Naive thymus-derived CD8-positive, alpha-beta T cell (primary cell): ENCODE measurements around the gene AEN. TPM values are rescaled to one million over a fixed set of nuclear protein-coding genes. Genes with fewer than 3 reads are reported as not detected.
A peak's percentile ranks its signal among the peaks of the same experiment; 100 is the strongest.
"Not testable (repeated sequence)": the region's sequence is repeated elsewhere in the genome, so short reads cannot be mapped to it uniquely, and the experiment has no call there.

ENCODE experiments used
- ATAC-seq, 2 donors: fragments of 150-1000 bp; cut with Tn5 transposase in 1 of 2; sonication (Bioruptor Pico), chemical (Tn5 transposase) in 1 of 2; 1 replicate in 1 of 2; 2 replicates in 1 of 2; pipeline ENCODE4 v1.10.0; 2021; ENCODE audit warnings: mild to moderate bottlenecking in 2 of 2, moderate library complexity in 2 of 2
- POLR2A ChIA-PET: fragments of 350-600 bp; sonication (Branson Sonifier 250); formaldehyde crosslinking; loops from one replicate; lab custom pipeline; 2021; ENCODE audit warnings: antibody characterized with exemption; lab: Charles Lee
- DNase-seq, 10 donors: peaks; one replicate each; pipeline versions ENCODE4 v3.0.0 to v3.0.0-alpha.2; 2020 to 2022
- H3K27ac Mint-ChIP-seq, 10 donors: one replicate each; pipeline ENCODE4 v1.8.0; 2020 to 2022; ENCODE audit warnings: mild to moderate bottlenecking in 10 of 10, mixed read lengths in 10 of 10, moderate library complexity in 4 of 10, inconsistent platforms in 1 of 10
- H3K27me3 Mint-ChIP-seq, 5 donors: one replicate each; pipeline ENCODE4 v1.8.0; 2021 to 2022; ENCODE audit warnings: mixed read lengths in 5 of 5
- H3K36me3 Mint-ChIP-seq, 3 donors: one replicate each; pipeline ENCODE4 v1.8.0; 2020 to 2022; ENCODE audit warnings: mixed read lengths in 3 of 3, mild to moderate bottlenecking in 2 of 3, inconsistent platforms in 1 of 3
- H3K4me1 Mint-ChIP-seq, 4 donors: one replicate each; pipeline ENCODE4 v1.8.0; 2021 to 2022; ENCODE audit warnings: mixed read lengths in 4 of 4
- H3K4me3 Mint-ChIP-seq, 10 donors: one replicate each; pipeline ENCODE4 v1.8.0; 2020 to 2022; ENCODE audit warnings: mild to moderate bottlenecking in 10 of 10, mixed read lengths in 10 of 10, moderate library complexity in 6 of 10, inconsistent platforms in 1 of 10
- H3K9me3 Mint-ChIP-seq, 9 donors: one replicate each; pipeline ENCODE4 v1.8.0; 2020 to 2022; ENCODE audit warnings: mixed read lengths in 9 of 9, mild to moderate bottlenecking in 3 of 9, inconsistent platforms in 1 of 9, moderate library complexity in 1 of 9
- polyA plus RNA-seq, 3 donors: library from polyadenylated mRNA; unstranded; fragments of 300-500 nt; fragmentation: Illumina TruSeq; gene quantifications; one replicate each; pipeline ENCODE4 v1.2.3, GENCODE V29; 2021
- total RNA-seq, 8 experiments: library from RNA in 2 of 8; stranded (reverse) in 2 of 8; gene quantifications; one replicate each; pipeline ENCODE4 v1.2.3 and lab custom pipeline; 2021 to 2026

AEN gene
- total and polyA plus RNA-seq, 5 experiments from 2014 or later, result 18.0 to 51.6 (median 32.9) TPM

DNA sequence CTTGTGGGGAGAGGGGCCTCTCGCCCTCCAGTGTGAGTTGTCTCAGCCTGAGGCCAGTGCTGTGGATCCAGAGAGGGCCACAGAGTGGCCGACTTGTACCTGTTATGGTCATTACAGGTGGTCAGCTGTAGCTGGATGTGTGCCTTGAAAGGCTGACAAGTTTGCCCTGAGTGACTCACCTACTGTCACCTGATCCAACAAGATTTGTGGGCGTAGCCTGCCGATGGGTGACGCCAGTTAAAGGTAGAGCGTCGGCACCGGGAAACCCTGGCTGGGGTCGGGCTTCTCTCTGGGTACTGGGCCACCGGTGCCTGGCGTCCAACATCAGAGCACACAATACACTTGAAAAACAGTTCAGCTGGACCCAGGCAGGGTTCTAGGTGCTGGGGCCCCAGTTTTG lies 14.9 kb downstream of the AEN start:
- peaks cover 9 to 28% (median 24%) of the 10 kb centered on the region in 3 donors for H3K36me3 Mint-ChIP-seq
- no peaks in the 10 kb centered on the region for H3K27me3 Mint-ChIP-seq
- peaks cover 42 to 89% (median 84%) of the 10 kb centered on the region in 4 donors for H3K4me1 Mint-ChIP-seq
- H3K27ac Mint-ChIP-seq, result peak overlapping the region; percentile 93 to 100 (median 100)
- ATAC-seq, result peak; percentile 35 to 44
- no peaks in the 10 kb centered on the region for H3K9me3 Mint-ChIP-seq
- DNase-seq, result peak; percentile 57 to 91 (median 80)
- H3K4me3 Mint-ChIP-seq, result peak overlapping the region; percentile 84 to 99 (median 94)
- POLR2A ChIA-PET, result interaction anchor here (1.4 to 4.3 kb wide), 4 partner anchors 7 to 168 kb away, joined by 4 to 40 read pairs (median 12); partner anchors contain the start of genes AEN, MRPL46 and MRPS11

DNA sequence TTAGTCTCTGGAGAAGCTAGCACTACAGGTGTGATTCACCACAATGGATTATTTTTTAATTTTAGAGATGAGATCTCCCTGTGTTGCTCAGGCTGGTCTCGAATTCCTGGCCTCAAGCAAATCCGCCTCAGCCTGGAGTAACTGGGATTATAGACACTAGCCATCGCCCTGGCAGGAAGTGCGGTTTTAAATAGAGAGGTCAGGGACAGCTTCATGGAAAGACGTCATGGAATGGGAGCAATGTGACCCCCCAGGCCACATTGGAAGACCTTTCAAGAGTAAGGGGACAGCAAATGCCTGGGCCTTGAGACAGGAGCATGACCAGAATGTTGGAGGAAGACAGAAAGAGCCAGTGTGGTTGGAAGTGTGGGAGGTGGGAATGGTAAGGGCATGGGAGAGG lies 15.5 kb downstream of the AEN start:
- POLR2A ChIA-PET, result interaction anchor here (1.4 to 4.3 kb wide), 3 partner anchors 12 to 169 kb away, joined by 10 to 40 read pairs (median 13); partner anchors contain the start of genes AEN, MRPL46 and MRPS11
- ATAC-seq (no peak), DNase-seq (no peak)
- H3K36me3 Mint-ChIP-seq, result peaks cover 9 to 29% (median 21%) of the 10 kb centered on the region in 3 donors
- H3K4me3 Mint-ChIP-seq, result peak overlapping the region; percentile 84 to 99 (median 94)
- no peaks in the 10 kb centered on the region for H3K27me3 Mint-ChIP-seq
- peak overlapping the region; percentile 93 to 100 (median 100) for H3K27ac Mint-ChIP-seq
- H3K4me1 Mint-ChIP-seq, result peaks cover 42 to 88% (median 80%) of the 10 kb centered on the region in 4 donors
- no peaks in the 10 kb centered on the region for H3K9me3 Mint-ChIP-seq

DNA sequence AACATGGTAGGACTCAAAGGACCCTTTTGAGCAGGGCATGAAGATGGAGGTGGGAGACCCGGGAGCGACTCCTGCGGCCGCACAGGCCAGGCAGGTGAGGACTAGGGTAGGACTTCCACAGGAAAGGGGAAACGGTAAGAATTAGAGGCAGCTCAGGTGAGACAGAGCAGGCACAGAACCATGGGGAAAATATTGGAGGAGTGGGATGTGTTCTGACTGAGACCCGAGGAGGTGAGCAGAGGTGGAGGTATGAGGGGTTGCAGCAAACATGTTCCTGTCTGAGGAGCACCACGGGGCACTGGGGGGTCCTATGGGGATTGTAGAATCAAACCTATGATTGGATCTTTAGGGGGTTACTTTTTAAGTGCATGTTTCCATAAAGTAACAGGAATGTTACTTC lies 16.3 kb downstream of the AEN start:
- Mint-ChIP-seq H3K4me1 (peaks cover 43 to 88% (median 79%) of the 10 kb centered on the region in 4 donors), H3K9me3 (no peaks in the 10 kb centered on the region), H3K4me3 (peak overlapping the region; percentile 84 to 99 (median 94)), H3K27me3 (no peaks in the 10 kb centered on the region), H3K27ac (peak overlapping the region; percentile 93 to 100 (median 100)), H3K36me3 (peaks cover 9 to 29% (median 20%) of the 10 kb centered on the region in 3 donors)
- POLR2A ChIA-PET, result no interaction called here
- ATAC-seq (no peak), DNase-seq (no peak)

DNA sequence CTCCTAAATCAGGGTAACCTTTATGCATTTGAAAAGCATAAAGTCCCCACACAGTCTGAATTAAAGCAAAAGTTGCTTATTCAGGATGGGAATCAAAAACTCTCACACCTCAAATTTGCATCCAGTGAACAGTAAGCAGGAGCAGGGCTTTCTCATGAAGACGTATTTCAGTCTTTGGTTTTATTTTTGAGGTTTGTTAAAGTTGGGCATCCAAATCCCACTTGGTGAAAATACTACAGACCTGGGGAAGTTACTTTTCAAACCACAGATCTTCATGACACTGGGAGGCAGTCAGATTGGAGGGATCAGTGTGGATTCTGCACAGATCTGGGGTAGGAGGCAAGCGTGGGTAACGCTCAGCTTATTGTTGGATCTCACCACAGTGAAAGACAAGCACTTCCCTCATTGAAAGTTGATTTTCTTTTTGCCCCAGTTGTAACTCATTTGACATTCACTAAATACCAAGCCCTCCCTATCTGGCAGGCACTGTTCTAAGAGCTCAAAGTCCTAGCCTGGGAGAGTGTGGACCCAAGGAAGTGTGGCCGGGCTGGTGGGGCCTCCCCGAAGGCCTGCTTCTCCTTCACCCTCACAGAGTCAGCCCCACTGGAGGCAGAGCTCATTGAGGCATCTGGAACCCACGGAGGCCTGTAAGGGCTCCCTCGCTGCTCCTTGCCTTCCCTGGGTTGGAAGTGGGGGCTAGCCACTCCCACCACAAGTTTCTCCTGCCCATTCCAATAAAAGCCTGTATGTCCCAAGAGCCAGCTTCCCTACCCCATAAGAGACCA lies 16.9 kb downstream of the AEN start:
- ATAC-seq (peak in 1 of 2 donors; percentile 3), DNase-seq (peak in 1 of 10 donors; percentile 36)
- H3K27ac Mint-ChIP-seq, result peak overlapping the region; percentile 93 to 100 (median 100)
- H3K27me3 Mint-ChIP-seq, result no peaks in the 10 kb centered on the region
- H3K36me3 Mint-ChIP-seq, result peaks cover 9 to 32% (median 17%) of the 10 kb centered on the region in 3 donors
- POLR2A ChIA-PET, result interaction anchor here (1.4 to 1.7 kb wide), 2 partner anchors 171 to 266 kb away, joined by 8 to 12 read pairs; partner anchors contain the start of genes MRPL46 and MRPS11
- H3K9me3 Mint-ChIP-seq, result no peaks in the 10 kb centered on the region
- peak overlapping the region; percentile 84 to 99 (median 94) for H3K4me3 Mint-ChIP-seq
- H3K4me1 Mint-ChIP-seq, result peaks cover 42 to 87% (median 77%) of the 10 kb centered on the region in 4 donors

DNA sequence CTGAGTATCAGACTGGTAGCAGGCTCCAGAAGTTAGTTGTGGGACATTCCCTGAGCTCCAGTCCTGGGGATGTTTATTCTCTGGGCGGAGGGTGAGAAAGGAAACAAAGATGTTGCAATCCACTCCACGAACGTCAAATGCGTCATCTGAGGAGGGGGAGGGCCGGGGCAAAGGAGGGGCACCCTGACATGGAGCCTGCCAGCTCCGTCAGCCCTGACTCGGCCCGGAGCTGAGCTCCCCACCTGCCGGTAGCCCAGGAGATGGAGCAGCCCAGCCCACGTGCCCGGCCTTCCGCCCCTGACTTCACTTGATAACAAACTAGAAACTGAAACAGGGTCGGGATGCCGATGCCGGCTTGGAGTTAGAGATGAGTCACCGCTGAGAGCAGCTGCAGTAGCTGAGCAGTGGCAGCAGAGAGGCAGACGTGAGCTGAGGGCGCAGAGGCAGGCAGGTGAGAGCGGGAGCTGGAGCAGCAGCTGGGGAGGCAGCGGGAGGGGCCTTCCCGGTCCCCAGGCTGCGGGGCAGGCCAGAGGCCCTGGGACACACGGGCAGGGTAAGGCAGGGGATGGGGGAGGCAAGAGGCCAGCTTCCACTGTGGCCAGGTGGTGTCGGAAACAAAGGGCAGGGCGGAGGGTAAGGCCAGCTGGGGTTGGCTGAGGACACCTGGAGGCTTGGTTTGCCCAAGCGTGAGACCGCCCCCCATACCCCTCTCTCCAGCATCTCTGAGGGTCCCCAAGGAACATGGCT lies 17.7 kb downstream of the AEN start, which contains the start of gene ISG20:
TSS of gene ISG20 (plus strand) at position 391 of the 747 bp plus-strand sequence. CDS start at position 742, 351 bp downstream.
- POLR2A ChIA-PET, result interaction anchor here (0.6 to 1.7 kb wide), 3 partner anchors 172 to 274 kb away, joined by 3 to 12 read pairs (median 8); partner anchors contain the start of genes MRPL46 and MRPS11
- Mint-ChIP-seq H3K27me3 (no peaks in the 10 kb centered on the region), H3K9me3 (no peaks in the 10 kb centered on the region), H3K27ac (peak within 1 kb of the TSS; percentile 93 to 100 (median 100)), H3K4me1 (peaks cover 42 to 87% (median 75%) of the 10 kb centered on the region in 4 donors), H3K36me3 (peaks cover 9 to 33% (median 13%) of the 10 kb centered on the region in 3 donors), H3K4me3 (peak within 1 kb of the TSS; percentile 84 to 99 (median 94))
- ATAC-seq (peak; percentile 81 to 82), DNase-seq (peak; percentile 90 to 99 (median 98))

DNA sequence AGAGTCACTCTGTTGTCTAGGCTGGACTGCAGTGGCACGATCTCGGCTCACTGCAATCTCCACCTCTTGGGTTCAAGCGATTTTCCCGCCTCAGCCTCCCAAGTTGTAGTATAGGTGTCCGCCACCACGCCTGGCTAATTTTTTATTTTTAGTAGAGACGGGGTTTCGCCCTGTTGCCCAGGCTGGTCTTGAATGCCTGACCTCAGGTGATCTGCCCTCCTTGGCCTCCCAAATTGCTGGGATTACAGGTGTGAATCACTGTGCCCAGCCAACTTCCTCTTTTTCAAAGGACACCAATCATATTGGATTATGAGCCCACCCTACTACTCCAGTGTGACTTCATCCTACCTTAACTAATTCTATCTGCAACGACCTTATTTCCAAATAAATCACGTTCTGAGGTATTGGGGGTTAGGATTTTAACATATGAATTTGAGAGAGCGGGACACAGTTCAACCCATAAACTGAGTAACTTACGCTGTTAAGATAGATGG lies 20.9 kb downstream of the AEN start:
- peak overlapping the region in 9 of 10 donors; percentile 50 to 99 (median 65) for H3K4me3 Mint-ChIP-seq
- H3K27ac Mint-ChIP-seq, result peak overlapping the region; percentile 79 to 99 (median 92)
- ATAC-seq (no peak), DNase-seq (no peak)
- H3K27me3 Mint-ChIP-seq, result no peaks in the 10 kb centered on the region
- POLR2A ChIA-PET, result interaction anchor here (0.7 to 8.4 kb wide), 3 partner anchors 15 to 161 kb away, joined by 3 to 80 read pairs (median 3); no protein-coding TSS in a partner anchor
- no peaks in the 10 kb centered on the region for H3K9me3 Mint-ChIP-seq
- peaks cover 44 to 89% (median 84%) of the 10 kb centered on the region in 4 donors for H3K4me1 Mint-ChIP-seq
- peaks cover 9 to 60% (median 19%) of the 10 kb centered on the region in 3 donors for H3K36me3 Mint-ChIP-seq

DNA sequence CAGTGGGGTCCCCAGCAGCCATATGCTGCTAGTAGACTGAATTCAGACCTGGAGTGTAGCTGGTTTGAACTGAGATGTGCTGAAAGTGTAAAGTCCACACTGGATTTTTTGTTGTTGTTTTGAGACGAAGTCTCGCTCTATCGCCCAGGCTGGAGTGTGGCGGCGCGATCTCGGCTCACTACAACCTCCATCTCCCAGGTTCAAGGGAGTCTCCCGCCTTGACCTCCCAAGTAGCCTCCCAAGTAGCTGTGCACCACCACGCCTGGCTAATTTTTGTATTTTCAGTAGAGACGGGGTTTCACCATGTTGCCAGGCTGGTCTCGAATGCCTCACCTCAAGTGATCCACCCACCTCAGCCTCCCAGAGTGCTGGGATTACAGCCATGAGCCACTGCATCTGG lies 21.4 kb downstream of the AEN start:
- Mint-ChIP-seq H3K36me3 (peaks cover 9 to 64% (median 16%) of the 10 kb centered on the region in 3 donors), H3K4me1 (peaks cover 42 to 89% (median 84%) of the 10 kb centered on the region in 4 donors), H3K27ac (peak overlapping the region; percentile 79 to 99 (median 92)), H3K4me3 (peak overlapping the region in 9 of 10 donors; percentile 16 to 99 (median 65))
- not testable (repeated sequence) for ATAC-seq, H3K27me3 Mint-ChIP-seq, H3K9me3 Mint-ChIP-seq, DNase-seq
- POLR2A ChIA-PET, result interaction anchor here (0.9 to 8.4 kb wide), 3 partner anchors 7 to 20 kb away, joined by 3 to 80 read pairs (median 4); no protein-coding TSS in a partner anchor

DNA sequence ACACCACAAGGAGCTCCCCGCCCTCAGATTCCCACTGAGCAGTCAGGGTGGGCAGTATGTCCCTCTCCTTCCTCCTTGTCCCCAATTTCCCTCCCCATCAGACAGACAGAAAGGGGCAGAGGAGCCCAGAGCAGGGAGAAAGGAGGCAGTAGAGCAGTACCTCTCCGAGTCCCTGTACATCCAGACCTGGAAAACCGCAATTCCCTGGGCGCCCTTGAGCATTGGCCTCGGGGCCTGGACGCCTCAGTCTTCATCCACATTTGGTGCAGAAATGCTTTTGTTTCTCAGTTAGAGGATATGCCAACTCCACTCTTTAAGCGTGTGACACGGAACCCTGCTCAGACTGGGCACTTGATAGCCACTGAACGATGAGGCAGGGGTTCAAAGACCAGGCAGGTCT lies 23.6 kb downstream of the AEN start:
- DNase-seq (no peak), ATAC-seq (no peak)
- peak overlapping the region in 2 of 10 donors; percentile 33 to 65 for H3K4me3 Mint-ChIP-seq
- H3K4me1 Mint-ChIP-seq, result peaks cover 52 to 94% (median 85%) of the 10 kb centered on the region in 4 donors
- POLR2A ChIA-PET, result interaction anchor here (1.1 to 8.4 kb wide), 2 partner anchors 12 to 20 kb away, joined by 5 to 80 read pairs; no protein-coding TSS in a partner anchor
- H3K27me3 Mint-ChIP-seq, result no peaks in the 10 kb centered on the region
- H3K9me3 Mint-ChIP-seq, result no peaks in the 10 kb centered on the region
- peaks cover 8 to 62% (median 16%) of the 10 kb centered on the region in 3 donors for H3K36me3 Mint-ChIP-seq
- peak overlapping the region in 9 of 10 donors; percentile 19 to 100 (median 84) for H3K27ac Mint-ChIP-seq

DNA sequence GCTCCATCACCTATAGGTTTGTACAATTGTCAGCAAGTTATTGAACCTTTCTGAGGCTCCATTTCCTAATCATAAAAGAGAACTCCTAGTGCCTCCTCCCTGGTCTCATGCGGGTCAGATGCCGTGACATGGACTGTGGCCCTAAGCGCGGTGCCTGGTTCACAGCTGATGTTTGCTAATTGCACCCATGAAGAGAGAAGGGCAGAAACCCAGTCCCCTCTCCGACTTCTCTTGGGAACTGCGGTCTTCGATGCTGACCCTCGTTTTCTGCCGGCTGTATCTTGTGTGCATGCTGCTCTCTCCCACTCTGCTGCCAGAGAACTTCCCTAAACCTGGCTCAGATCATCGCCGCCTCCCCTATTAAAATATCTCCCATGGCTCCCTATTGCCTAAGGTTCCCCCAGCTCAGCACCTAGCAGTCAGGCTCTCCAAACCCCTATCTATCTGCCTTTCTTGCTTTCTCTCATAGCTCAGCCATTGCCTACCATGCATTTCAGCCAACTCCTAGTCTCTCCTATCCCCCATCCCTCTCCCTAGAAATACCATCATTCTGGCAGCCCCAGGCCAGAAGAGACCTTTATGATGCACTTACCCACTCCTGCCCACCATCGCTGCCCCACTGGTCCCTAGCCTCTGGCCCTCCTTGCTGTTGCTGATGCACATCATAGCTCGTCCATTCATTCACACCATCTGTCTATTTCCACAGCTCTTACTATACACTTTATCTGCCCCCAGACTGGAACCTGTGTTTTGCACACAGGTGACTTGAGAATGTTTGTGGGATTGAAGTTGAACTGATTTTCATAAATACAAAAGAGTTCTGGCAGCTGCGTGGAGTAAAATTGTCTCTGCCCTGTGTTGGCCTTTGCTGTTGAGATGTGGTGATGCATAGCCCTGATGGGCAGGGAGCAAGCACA lies 24.3 kb downstream of the AEN start:
- POLR2A ChIA-PET, result interaction anchor here (0.6 to 8.4 kb wide), 4 partner anchors 11 to 20 kb away, joined by 3 to 80 read pairs (median 4); no protein-coding TSS in a partner anchor
- peak overlapping the region; percentile 72 to 100 (median 86) for H3K27ac Mint-ChIP-seq
- H3K36me3 Mint-ChIP-seq, result peaks cover under 1 to 55% (median 10%) of the 10 kb centered on the region in 3 donors
- peak overlapping the region in 8 of 10 donors; percentile 0 to 65 (median 28) for H3K4me3 Mint-ChIP-seq
- ATAC-seq (no peak), DNase-seq (no peak)
- no peaks in the 10 kb centered on the region for H3K27me3 Mint-ChIP-seq
- H3K9me3 Mint-ChIP-seq, result no peaks in the 10 kb centered on the region
- H3K4me1 Mint-ChIP-seq, result peaks cover 48 to 94% (median 85%) of the 10 kb centered on the region in 4 donors

DNA sequence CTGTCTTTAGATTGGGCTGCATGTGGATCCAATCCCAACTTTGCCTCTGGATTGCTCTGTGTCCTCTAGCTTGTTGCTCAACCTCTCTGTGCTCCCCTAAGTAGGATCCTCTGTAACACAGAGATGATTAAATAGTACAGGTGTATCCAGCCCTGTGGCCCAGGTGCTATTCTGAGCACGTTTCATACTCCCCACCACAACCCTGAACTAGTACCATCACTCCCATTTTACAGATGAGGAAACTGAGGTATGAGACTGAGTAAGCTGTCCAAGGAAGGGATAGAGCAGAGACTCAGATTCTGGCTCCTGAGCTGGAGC lies 24.9 kb downstream of the AEN start:
- Mint-ChIP-seq H3K36me3 (peaks cover 0 to 53% (median 12%) of the 10 kb centered on the region in 3 donors), H3K27me3 (no peaks in the 10 kb centered on the region), H3K9me3 (no peaks in the 10 kb centered on the region), H3K27ac (peak overlapping the region; percentile 72 to 100 (median 92)), H3K4me3 (peak overlapping the region in 5 of 10 donors; percentile 0 to 58 (median 17)), H3K4me1 (peaks cover 49 to 97% (median 87%) of the 10 kb centered on the region in 4 donors)
- POLR2A ChIA-PET, result interaction anchor here (0.6 to 8.4 kb wide), 3 partner anchors 11 to 20 kb away, joined by 3 to 80 read pairs (median 4); no protein-coding TSS in a partner anchor
- DNase-seq (no peak), ATAC-seq (no peak)
